ENCODE measurements around the gene EPHB3. TPM values are rescaled to one million over a fixed set of nuclear protein-coding genes. Genes with fewer than 3 reads are reported as not detected.

The EPHB3 gene
- polyA plus RNA-seq, 1 experiment: 3.3 TPM

DNA sequence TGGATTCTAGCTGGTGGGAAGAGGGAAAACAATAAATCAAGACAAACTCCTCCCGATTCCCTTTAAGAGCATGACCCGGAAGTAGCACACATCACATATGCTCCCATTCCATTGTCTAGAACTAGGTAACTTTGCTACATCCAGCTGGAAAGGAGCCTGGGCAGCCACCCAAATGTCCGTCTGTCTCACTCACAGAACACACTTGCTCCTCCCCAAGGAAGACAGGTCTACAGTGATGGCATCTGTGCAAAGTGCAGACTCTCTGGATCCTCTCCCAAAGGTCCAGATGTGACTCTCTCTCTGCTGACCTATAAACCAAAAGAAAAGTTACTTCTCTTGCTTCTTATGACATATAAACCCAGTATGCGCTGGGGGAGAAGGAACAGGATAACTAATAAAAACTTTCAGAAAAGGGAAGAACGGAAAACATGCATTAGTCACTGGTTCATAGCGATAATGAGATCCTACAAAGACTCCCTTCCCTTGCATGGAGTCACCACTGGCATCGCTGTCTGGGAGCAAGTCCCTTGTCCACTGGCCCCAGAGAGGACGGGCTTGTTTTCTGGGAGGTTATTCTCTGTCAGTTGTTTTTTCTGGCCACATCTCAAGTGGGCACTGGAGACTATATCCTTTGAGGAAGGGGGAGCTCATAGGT lies 29.8 kb upstream of the EPHB3 start:
- ChIA-PET POLR2A (no interaction called here), CTCF (interaction anchor here (0.9 to 8.3 kb wide), 6 partner anchors 10 to 160 kb away, joined by 3 to 58 read pairs (median 7); partner anchors contain the start of gene EPHB3)
- DNase-seq (ENCODE audit: low read depth): no peak
- TF ChIP-seq, protein P1, sequence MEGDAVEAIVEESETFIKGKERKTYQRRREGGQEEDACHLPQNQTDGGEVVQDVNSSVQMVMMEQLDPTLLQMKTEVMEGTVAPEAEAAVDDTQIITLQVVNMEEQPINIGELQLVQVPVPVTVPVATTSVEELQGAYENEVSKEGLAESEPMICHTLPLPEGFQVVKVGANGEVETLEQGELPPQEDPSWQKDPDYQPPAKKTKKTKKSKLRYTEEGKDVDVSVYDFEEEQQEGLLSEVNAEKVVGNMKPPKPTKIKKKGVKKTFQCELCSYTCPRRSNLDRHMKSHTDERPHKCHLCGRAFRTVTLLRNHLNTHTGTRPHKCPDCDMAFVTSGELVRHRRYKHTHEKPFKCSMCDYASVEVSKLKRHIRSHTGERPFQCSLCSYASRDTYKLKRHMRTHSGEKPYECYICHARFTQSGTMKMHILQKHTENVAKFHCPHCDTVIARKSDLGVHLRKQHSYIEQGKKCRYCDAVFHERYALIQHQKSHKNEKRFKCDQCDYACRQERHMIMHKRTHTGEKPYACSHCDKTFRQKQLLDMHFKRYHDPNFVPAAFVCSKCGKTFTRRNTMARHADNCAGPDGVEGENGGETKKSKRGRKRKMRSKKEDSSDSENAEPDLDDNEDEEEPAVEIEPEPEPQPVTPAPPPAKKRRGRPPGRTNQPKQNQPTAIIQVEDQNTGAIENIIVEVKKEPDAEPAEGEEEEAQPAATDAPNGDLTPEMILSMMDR (IDR thresholded peaks at IDR 0.05; ENCODE audit: insufficient read depth, low read depth, low read length): no peak
- Histone ChIP-seq H3K4me3 (ENCODE audit: low read depth, low read length) (no peak overlapping the region), H3K36me3 (ENCODE audit: control insufficient read depth, insufficient read depth, low read length) (no peaks in the 10 kb centered on the region), H3K27me3 (ENCODE audit: control insufficient read depth, insufficient read depth, low read length) (peaks cover 13% of the 10 kb centered on the region)

DNA sequence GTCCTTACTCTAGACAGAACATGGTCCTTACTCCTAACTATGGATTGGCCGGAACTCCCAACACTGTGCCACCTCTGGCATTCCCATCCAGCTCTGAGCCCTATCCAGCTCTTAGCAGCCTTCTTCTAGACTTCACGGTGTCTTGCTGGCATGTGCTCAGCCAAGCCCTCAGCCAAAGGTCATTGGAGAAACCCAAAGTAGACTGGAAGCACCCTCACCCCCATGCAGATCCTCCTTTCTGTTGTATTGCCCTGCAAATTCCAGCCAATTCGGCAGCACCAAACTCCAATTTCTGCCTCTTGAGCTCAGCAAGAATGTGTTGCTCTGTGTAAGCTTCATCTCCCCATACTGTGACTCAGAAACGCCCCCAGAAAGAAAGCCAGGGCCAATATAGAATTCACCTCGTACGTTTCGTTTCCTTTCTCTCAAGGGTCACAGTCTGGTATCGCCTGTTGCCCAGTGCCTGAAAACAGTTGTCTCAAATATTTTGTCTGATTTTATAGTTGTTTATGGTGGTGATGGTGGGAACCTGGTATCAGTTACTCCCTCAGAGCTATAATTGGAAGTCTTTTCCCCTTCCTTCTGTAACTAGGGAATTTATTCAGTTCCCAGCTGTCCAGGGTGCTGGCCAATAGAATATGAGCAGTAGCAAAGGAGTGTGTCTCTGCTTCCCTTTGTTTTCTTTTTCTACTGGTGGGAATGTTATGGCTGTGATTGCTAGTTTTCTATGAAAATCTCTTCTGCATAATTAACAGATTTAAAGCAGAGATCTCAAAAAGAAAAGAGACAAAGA lies 28.4 kb upstream of the EPHB3 start:
- H3K36me3 ChIP-seq (ENCODE audit: control insufficient read depth, insufficient read depth, low read length): no peaks in the 10 kb centered on the region
- no peak overlapping the region for H3K4me3 ChIP-seq (ENCODE audit: low read depth, low read length)
- TF ChIP-seq, protein P1 (IDR thresholded peaks at IDR 0.05; ENCODE audit: insufficient read depth, low read depth, low read length): no peak
- DNase-seq (ENCODE audit: low read depth): no peak
- POLR2A ChIA-PET: no interaction called here
- H3K27me3 ChIP-seq (ENCODE audit: control insufficient read depth, insufficient read depth, low read length): peaks cover 14% of the 10 kb centered on the region
- CTCF ChIA-PET: interaction anchor here (1.1 to 6.3 kb wide), 2 partner anchors 20 to 28 kb away, joined by 3 to 53 read pairs; partner anchors contain the start of gene EPHB3

DNA sequence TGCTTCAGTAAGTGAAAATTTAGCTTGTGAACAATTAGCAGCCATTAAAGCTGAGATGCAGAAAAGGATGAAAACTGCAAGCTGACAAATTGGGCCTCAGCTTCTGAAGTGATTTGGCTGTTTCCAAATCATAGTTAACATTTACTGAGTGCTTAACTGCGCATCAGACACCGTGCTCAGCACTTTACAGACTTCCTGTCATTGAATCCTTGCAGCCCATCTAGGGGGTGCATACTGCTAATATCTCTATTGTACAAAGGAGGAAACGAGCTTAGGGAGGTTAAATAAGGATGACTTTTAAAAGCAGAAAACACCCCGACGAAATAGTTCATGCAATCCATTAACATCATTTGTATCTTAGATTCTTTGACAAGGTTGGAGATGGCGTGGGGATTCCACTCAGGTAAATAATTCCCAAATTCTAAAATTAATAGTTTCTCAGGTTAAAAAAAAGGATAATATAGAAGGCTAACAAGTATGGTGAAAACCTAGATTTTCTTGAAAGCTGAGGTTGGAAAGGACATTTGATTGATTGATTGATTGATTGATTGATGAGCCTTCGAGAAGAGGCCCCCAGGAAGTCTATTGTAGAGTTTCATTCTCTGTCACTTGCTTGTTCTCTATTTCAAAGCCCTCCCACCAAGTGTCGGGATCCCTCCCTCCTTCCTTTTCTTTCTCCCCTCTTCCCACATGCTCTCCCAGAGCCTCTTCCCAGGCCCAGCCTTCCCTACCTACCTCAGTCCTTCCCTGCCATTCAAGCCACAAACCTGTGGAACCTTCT lies 23.5 kb upstream of the EPHB3 start:
- POLR2A ChIA-PET: no interaction called here
- Histone ChIP-seq H3K4me3 (ENCODE audit: low read depth, low read length) (no peak overlapping the region), H3K36me3 (ENCODE audit: control insufficient read depth, insufficient read depth, low read length) (no peaks in the 10 kb centered on the region), H3K27me3 (ENCODE audit: control insufficient read depth, insufficient read depth, low read length) (peaks cover 20% of the 10 kb centered on the region)
- CTCF ChIA-PET: interaction anchor here (1.0 to 12.6 kb wide), 5 partner anchors 10 to 176 kb away, joined by 3 to 195 read pairs (median 22); no protein-coding TSS in a partner anchor
- no peak for DNase-seq (ENCODE audit: low read depth)
- TF ChIP-seq, protein P1 (IDR thresholded peaks at IDR 0.05; ENCODE audit: insufficient read depth, low read depth, low read length): no peak

DNA sequence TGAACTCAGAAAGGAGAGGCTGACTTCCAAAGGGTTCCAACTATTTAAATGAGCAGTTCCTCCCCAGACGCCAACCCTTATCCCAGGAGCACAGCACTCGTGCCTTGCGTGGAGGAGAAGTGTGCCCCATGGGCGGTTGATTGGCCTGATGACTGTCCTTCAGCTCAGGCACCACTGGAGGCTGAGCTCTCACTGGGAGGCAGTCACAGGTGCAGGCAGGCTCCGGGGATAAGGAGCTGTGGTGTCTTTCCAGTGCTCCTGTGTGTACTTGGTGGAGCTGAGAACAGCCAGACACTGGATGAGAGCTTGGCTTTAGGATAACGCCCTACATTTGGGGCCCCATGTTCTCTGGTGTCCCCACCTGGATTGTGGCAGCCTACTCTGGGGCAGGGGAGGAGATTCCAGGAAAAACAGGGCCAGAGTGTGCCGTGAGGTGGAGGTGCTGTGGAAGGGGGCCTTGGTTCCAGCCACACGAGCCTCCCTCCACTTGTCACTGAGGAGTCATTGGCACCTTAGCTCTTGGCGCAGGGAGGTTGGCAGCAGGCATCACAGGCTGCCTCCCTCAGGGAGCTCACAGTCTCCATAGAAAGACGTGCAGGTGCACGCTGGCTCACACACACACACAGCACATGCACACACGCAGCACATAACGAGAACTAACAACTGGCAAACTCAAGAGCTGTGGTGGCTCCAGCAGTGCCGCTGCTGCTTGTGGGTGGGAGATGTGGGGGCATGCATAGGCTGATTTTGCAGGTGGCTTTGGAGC lies 22.7 kb upstream of the EPHB3 start:
- CTCF ChIA-PET: interaction anchor here (0.8 to 12.6 kb wide), 5 partner anchors 10 to 168 kb away, joined by 3 to 195 read pairs (median 22); no protein-coding TSS in a partner anchor
- peaks cover 20% of the 10 kb centered on the region for H3K27me3 ChIP-seq (ENCODE audit: control insufficient read depth, insufficient read depth, low read length)
- no peak for DNase-seq (ENCODE audit: low read depth)
- no peak overlapping the region for H3K4me3 ChIP-seq (ENCODE audit: low read depth, low read length)
- H3K36me3 ChIP-seq (ENCODE audit: control insufficient read depth, insufficient read depth, low read length): no peaks in the 10 kb centered on the region
- TF ChIP-seq, protein P1 (IDR thresholded peaks at IDR 0.05; ENCODE audit: insufficient read depth, low read depth, low read length): no peak
- POLR2A ChIA-PET: no interaction called here

Data from BJ (cell line).